HL-60 (cell line): ENCODE data around the gene ALPG.
"Not testable (repeated sequence)": the region's sequence is repeated elsewhere in the genome, so short reads cannot be mapped to it uniquely, and the experiment has no call there.

Experiments used
- CTCF ChIP-seq: IDR thresholded peaks from one replicate; pipeline ENCODE4 v1.5.1; 2011; ENCODE audit warnings: low read length, control low read depth, inconsistent platforms; ENCODE audit not compliant: insufficient read depth
- GABPA ChIP-seq: IDR thresholded peaks from 2 replicates; pipeline ENCODE4 v1.6.1; 2012; ENCODE audit warnings: low read depth
- POLR2AphosphoS5 ChIP-seq: IDR thresholded peaks from 2 replicates; pipeline ENCODE4 v1.6.1; 2012; ENCODE audit warnings: low read depth
- REST ChIP-seq: IDR thresholded peaks from 2 replicates; pipeline ENCODE4 v1.6.1; 2012; ENCODE audit warnings: low read depth; ENCODE audit not compliant: insufficient replicate concordance
- SPI1 ChIP-seq: IDR thresholded peaks from 2 replicates; pipeline ENCODE4 v1.6.1; 2012; ENCODE audit warnings: low read depth, mild to moderate bottlenecking, borderline replicate concordance

- TF ChIP-seq POLR2AphosphoS5, CTCF, REST, GABPA, SPI1: not testable (repeated sequence)
Observed at GRCh38 chr2:232370007-232370406, 36.6 kb upstream of the ALPG start.
